HCT116 (cell line): ENCODE results near the gene BTBD9.

ENCODE experiments used
- EGR1 ChIP-seq: IDR thresholded peaks from 2 replicates; pipeline ENCODE4 v1.6.1; 2012; ENCODE audit warnings: low read depth
- EZH2 ChIP-seq: fragments of 200-600 bp; sonication (generic); IDR thresholded peaks from 2 replicates; pipeline ENCODE4 v1.6.1; 2017; ENCODE audit warnings: antibody characterized with exemption, mixed run types
- JUND ChIP-seq: IDR thresholded peaks from 2 replicates; pipeline ENCODE4 v1.6.1; 2012
- POLR2A ChIP-seq: IDR thresholded peaks from 2 replicates; pipeline ENCODE4 v1.7.0; 2011; ENCODE audit warnings: borderline replicate concordance; ENCODE audit not compliant: insufficient read depth, insufficient read length; ENCODE audit errors: extremely low read depth
- POLR2AphosphoS5 ChIP-seq: IDR thresholded peaks from 2 replicates; pipeline ENCODE4 v1.6.1; 2011; ENCODE audit warnings: mild to moderate bottlenecking, low read depth, low read length, moderate library complexity
- SIN3A ChIP-seq: IDR thresholded peaks from 2 replicates; pipeline ENCODE4 v1.6.1; 2012; ENCODE audit warnings: low read depth
- TF ChIP-seq, protein P1 (sequence below), 3 experiments: fragments of 200-600 bp in 1 of 3; sonication (generic) in 1 of 3; IDR thresholded peaks in 2 of 3; conservative IDR thresholded peaks in 1 of 3; 2 replicates each; pipeline ENCODE4 v1.5.1; 2012 to 2017; ENCODE audit warnings: low read depth in 2 of 3, low read length in 2 of 3, antibody characterized with exemption in 1 of 3, borderline replicate concordance in 1 of 3, control low read depth in 1 of 3, mild to moderate bottlenecking in 1 of 3, mixed read lengths in 1 of 3, mixed run types in 1 of 3, moderate library complexity in 1 of 3; ENCODE audit not compliant: insufficient read depth in 1 of 3
- TF ChIP-seq, protein P2 (sequence below): IDR thresholded peaks from 2 replicates; pipeline ENCODE4 v1.6.1; 2012

DNA sequence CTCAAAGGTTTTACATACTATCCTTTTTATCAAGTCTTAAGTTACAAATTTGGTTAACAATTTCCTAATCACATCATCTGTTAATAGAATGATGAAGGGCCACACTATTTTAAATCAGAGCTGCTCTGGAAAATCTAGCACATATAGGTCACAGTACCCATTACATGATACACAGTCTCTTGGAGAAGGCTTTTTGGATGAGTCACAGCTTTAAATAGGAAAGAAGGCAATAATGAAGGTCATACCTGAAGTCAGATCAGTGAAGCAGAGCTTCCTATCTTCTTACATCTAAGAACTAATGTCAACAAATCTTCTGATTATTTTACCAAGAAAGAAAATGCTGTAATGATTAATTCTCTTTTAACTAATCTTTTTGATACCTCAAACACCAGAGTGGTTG is 248.5 kb downstream of the BTBD9 start:
- no peak for TF ChIP-seq EGR1
- TF ChIP-seq, protein P1, sequence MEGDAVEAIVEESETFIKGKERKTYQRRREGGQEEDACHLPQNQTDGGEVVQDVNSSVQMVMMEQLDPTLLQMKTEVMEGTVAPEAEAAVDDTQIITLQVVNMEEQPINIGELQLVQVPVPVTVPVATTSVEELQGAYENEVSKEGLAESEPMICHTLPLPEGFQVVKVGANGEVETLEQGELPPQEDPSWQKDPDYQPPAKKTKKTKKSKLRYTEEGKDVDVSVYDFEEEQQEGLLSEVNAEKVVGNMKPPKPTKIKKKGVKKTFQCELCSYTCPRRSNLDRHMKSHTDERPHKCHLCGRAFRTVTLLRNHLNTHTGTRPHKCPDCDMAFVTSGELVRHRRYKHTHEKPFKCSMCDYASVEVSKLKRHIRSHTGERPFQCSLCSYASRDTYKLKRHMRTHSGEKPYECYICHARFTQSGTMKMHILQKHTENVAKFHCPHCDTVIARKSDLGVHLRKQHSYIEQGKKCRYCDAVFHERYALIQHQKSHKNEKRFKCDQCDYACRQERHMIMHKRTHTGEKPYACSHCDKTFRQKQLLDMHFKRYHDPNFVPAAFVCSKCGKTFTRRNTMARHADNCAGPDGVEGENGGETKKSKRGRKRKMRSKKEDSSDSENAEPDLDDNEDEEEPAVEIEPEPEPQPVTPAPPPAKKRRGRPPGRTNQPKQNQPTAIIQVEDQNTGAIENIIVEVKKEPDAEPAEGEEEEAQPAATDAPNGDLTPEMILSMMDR (IDR thresholded peaks at IDR 0.05 in 2 of 3, conservative IDR thresholded peaks at IDR 0.05 in 1 of 3; ENCODE audit: borderline replicate concordance in 1 of 3, insufficient read depth in 1 of 3, low read depth in 2 of 3, low read length in 2 of 3): no peak
- no peak for TF ChIP-seq EZH2
- peak; percentile 54; the same call in 1 of the 2 replicates for TF ChIP-seq JUND
- TF ChIP-seq POLR2A: no peak
- no peak for TF ChIP-seq POLR2AphosphoS5
- no peak for TF ChIP-seq SIN3A
- TF ChIP-seq, protein P2, sequence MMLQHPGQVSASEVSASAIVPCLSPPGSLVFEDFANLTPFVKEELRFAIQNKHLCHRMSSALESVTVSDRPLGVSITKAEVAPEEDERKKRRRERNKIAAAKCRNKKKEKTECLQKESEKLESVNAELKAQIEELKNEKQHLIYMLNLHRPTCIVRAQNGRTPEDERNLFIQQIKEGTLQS: no peak
